ENCODE measurements around the gene SPDYE2.
"Not testable (repeated sequence)": the region's sequence is repeated elsewhere in the genome, so short reads cannot be mapped to it uniquely, and the experiment has no call there.

DNA sequence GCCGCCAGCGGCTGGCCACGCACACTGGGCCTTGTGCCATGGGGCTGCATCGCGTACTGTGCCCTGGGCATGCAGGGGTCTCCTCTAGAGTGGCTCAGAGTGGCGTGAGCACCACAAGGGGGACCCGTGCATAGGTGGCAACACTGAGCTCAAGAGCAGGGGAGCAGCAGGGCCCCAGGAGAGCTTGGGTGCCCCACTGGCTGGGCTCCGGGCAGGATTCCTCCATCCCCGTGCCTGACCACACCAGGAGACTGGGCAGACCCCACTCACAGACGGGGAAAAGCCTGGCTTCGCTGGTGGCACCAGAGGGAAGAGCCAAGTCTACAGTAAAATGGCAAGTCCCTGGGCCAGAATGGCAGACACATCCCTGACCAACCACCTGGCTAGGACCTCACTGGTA is 17.6 kb downstream of the SPDYE2 start:
- TF ChIP-seq, protein P1, sequence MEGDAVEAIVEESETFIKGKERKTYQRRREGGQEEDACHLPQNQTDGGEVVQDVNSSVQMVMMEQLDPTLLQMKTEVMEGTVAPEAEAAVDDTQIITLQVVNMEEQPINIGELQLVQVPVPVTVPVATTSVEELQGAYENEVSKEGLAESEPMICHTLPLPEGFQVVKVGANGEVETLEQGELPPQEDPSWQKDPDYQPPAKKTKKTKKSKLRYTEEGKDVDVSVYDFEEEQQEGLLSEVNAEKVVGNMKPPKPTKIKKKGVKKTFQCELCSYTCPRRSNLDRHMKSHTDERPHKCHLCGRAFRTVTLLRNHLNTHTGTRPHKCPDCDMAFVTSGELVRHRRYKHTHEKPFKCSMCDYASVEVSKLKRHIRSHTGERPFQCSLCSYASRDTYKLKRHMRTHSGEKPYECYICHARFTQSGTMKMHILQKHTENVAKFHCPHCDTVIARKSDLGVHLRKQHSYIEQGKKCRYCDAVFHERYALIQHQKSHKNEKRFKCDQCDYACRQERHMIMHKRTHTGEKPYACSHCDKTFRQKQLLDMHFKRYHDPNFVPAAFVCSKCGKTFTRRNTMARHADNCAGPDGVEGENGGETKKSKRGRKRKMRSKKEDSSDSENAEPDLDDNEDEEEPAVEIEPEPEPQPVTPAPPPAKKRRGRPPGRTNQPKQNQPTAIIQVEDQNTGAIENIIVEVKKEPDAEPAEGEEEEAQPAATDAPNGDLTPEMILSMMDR (IDR thresholded peaks at IDR 0.05) = not testable (repeated sequence)
- not testable (repeated sequence) for TF ChIP-seq POLR2A (IDR thresholded peaks at IDR 0.05)
